HEK293 (cell line): ENCODE measurements around the gene SGIP1.

Experiments used
- CTCF ChIA-PET: fragments of 350-600 bp; formaldehyde crosslinking; extraction: SDS; loops from one replicate; lab custom pipeline; 2021; ENCODE audit warnings: antibody characterized with exemption; lab: Yijun Ruan, JAX
- POLR2A ChIA-PET: fragments of 300-600 bp; formaldehyde crosslinking; extraction: SDS; loops from one replicate; lab custom pipeline; 2020; ENCODE audit warnings: antibody characterized with exemption, inconsistent platforms; lab: Yijun Ruan, JAX
- H3K27ac ChIP-seq: fragments of 200-500 bp; sonication (Bioruptor generic); 2 replicates; pipeline ENCODE4 v1.5.1; 2014; ENCODE audit warnings: low read depth, low read length, control low read depth, inconsistent platforms; ENCODE audit errors: extremely low read depth
- H3K36me3 ChIP-seq, 2 experiments: fragments of 200-500 bp in 1 of 2; sonication (Bioruptor generic) in 1 of 2; 1 replicate in 1 of 2; 2 replicates in 1 of 2; pipeline ENCODE4 v1.5.1; 2014 to 2017; ENCODE audit warnings: inconsistent platforms in 2 of 2, low read length in 2 of 2; ENCODE audit not compliant: control insufficient read depth in 2 of 2, insufficient read depth in 1 of 2
- H3K4me1 ChIP-seq: fragments of 200-500 bp; sonication (Bioruptor generic); 2 replicates; pipeline ENCODE4 v1.5.1; 2014; ENCODE audit warnings: mild to moderate bottlenecking, low read length, inconsistent platforms; ENCODE audit not compliant: control insufficient read depth, insufficient read depth
- H3K4me3 ChIP-seq: 2 replicates; pipeline ENCODE4 v1.5.1; 2011; ENCODE audit warnings: low read depth, mild to moderate bottlenecking, control low read depth, low read length, moderate library complexity
- H3K9me3 ChIP-seq: fragments of 200-500 bp; sonication (Bioruptor generic); 2 replicates; pipeline ENCODE4 v1.5.1; 2014; ENCODE audit warnings: low read depth, low read length, inconsistent platforms; ENCODE audit not compliant: control insufficient read depth, insufficient read depth
- KLF8 ChIP-seq: fragments of 450-650 bp; formaldehyde crosslinking; IDR thresholded peaks from 2 replicates; pipeline ENCODE4 v1.5.1; 2016; ENCODE audit warnings: missing biosample characterization, missing genetic modification characterization
- KLF9 ChIP-seq: fragments of 450-650 bp; formaldehyde crosslinking; IDR thresholded peaks from 2 replicates; pipeline ENCODE4 v1.5.1; 2016; ENCODE audit warnings: missing biosample characterization, missing genetic modification characterization, low read depth
- MZF1 ChIP-seq: fragments of 450-650 bp; formaldehyde crosslinking; IDR thresholded peaks from 2 replicates; pipeline ENCODE4 v1.5.1; 2017; ENCODE audit warnings: missing biosample characterization, missing genetic modification characterization, borderline replicate concordance
- SCRT2 ChIP-seq: fragments of 450-650 bp; formaldehyde crosslinking; IDR thresholded peaks from 2 replicates; pipeline ENCODE4 v1.5.1; 2016; ENCODE audit warnings: missing biosample characterization, missing genetic modification characterization
- TRIM28 ChIP-seq: IDR thresholded peaks from 2 replicates; pipeline ENCODE4 v1.6.1; 2011; ENCODE audit warnings: low read length, control low read depth, borderline replicate concordance
- ZNF16 ChIP-seq: fragments of 450-650 bp; formaldehyde crosslinking; IDR thresholded peaks from 2 replicates; pipeline ENCODE4 v1.5.1; 2016; ENCODE audit warnings: low read depth, missing biosample characterization, missing genetic modification characterization
- ZNF280D ChIP-seq: fragments of 450-650 bp; formaldehyde crosslinking; IDR thresholded peaks from 2 replicates; pipeline ENCODE4 v1.5.1; 2016; ENCODE audit warnings: missing biosample characterization, missing genetic modification characterization
- ZNF362 ChIP-seq: fragments of 450-650 bp; formaldehyde crosslinking; IDR thresholded peaks from 2 replicates; pipeline ENCODE4 v1.5.1; 2016; ENCODE audit warnings: missing biosample characterization, missing genetic modification characterization
- ZNF398 ChIP-seq: fragments of 450-650 bp; formaldehyde crosslinking; IDR thresholded peaks from 2 replicates; pipeline ENCODE4 v1.5.1; 2017; ENCODE audit warnings: missing biosample characterization, missing genetic modification characterization
- ZNF600 ChIP-seq: fragments of 450-650 bp; formaldehyde crosslinking; IDR thresholded peaks from 2 replicates; pipeline ENCODE4 v1.5.1; 2016; ENCODE audit warnings: missing biosample characterization, missing genetic modification characterization
- ZNF792 ChIP-seq: fragments of 450-650 bp; formaldehyde crosslinking; IDR thresholded peaks from 2 replicates; pipeline ENCODE4 v1.5.1; 2016; ENCODE audit warnings: missing biosample characterization, missing genetic modification characterization
- ZSCAN4 ChIP-seq: fragments of 450-650 bp; formaldehyde crosslinking; IDR thresholded peaks from 2 replicates; pipeline ENCODE4 v1.5.1; 2017; ENCODE audit warnings: missing biosample characterization, missing genetic modification characterization

The SGIP1 gene

GRCh38 chr1:66562561-66562960 is 28.6 kb downstream of the SGIP1 start:
- CTCF ChIA-PET = no interaction called here
- POLR2A ChIA-PET = no interaction called here
- no peak overlapping the region for H3K27ac ChIP-seq
- H3K4me1 ChIP-seq = no peaks in the 10 kb centered on the region
- H3K36me3 ChIP-seq = no peaks in the 10 kb centered on the region
- H3K4me3 ChIP-seq = no peak overlapping the region
- TF ChIP-seq ZNF792 (tag by site-specific recombination) (no peak), KLF9 (tag by site-specific recombination) (no peak), ZSCAN4 (tag by site-specific recombination) (no peak), ZNF16 (tag by site-specific recombination) (no peak), TRIM28 (no peak), KLF8 (no peak)
- H3K9me3 ChIP-seq = no peaks in the 10 kb centered on the region

GRCh38 chr1:66563094-66563800 is 29.3 kb downstream of the SGIP1 start:
- CTCF ChIA-PET = no interaction called here
- Histone ChIP-seq H3K36me3 (no peaks in the 10 kb centered on the region), H3K9me3 (no peaks in the 10 kb centered on the region), H3K4me3 (no peak overlapping the region)
- peak; percentile 61 for TF ChIP-seq ZNF398 (tag by site-specific recombination)
- TF ChIP-seq ZNF280D (tag by site-specific recombination) = no peak
- TF ChIP-seq, all 188 proteins: peak for 1
- no peak overlapping the region for H3K27ac ChIP-seq
- no peaks in the 10 kb centered on the region for H3K4me1 ChIP-seq
- POLR2A ChIA-PET = interaction anchor here (0.7 kb wide), 1 partner anchor 205 kb away, joined by 4 read pairs; no protein-coding TSS in a partner anchor

- TF ChIP-seq SCRT2 (0 out of 2 replicates have a peak, but pooled peaks have one; percentile 11), ZNF362 (tag by site-specific recombination) (no peak), ZNF600 (no peak), MZF1 (tag by site-specific recombination) (no peak)
- Histone ChIP-seq H3K4me1 (no peaks in the 10 kb centered on the region), H3K27ac (no peak overlapping the region), H3K36me3 (no peaks in the 10 kb centered on the region), H3K9me3 (no peaks in the 10 kb centered on the region), H3K4me3 (no peak overlapping the region)
- ChIA-PET POLR2A (interaction anchor here (0.7 kb wide), 1 partner anchor 204 kb away, joined by 4 read pairs; no protein-coding TSS in a partner anchor), CTCF (no interaction called here)
These were observed 30.1 kb downstream of the SGIP1 start for GRCh38 chr1:66563941-66564630.
